GM21529 (cell line): ENCODE measurements around the gene OPA3.
"Not testable (repeated sequence)": the region's sequence is repeated elsewhere in the genome, so short reads cannot be mapped to it uniquely, and the experiment has no call there.

ENCODE experiments used
- ATAC-seq: cut with Tn5 transposase; IDR thresholded peaks from one replicate; pipeline ENCODE4 v1.9.1; 2021; ENCODE audit not compliant: unreplicated experiment

OPA3 gene

GRCh38 chr19:45523642-45524256 lies 60.9 kb downstream of the OPA3 start:
- ATAC-seq, result peak; percentile 75

GRCh38 chr19:45522010-45522941 lies 62.3 kb downstream of the OPA3 start:
- ATAC-seq, result no peak

GRCh38 chr19:45518469-45518826 lies 66.2 kb downstream of the OPA3 start:
- ATAC-seq, result no peak

- ATAC-seq, result no peak
Observed at GRCh38 chr19:45517641-45518468, 66.7 kb downstream of the OPA3 start.

GRCh38 chr19:45517238-45517637 lies 67.4 kb downstream of the OPA3 start:
- ATAC-seq, result no peak

- no peak for ATAC-seq
Observed at GRCh38 chr19:45515807-45516401, 68.7 kb downstream of the OPA3 start.

GRCh38 chr19:45515081-45515624 lies 69.4 kb downstream of the OPA3 start:
- ATAC-seq, result no peak

- no peak for ATAC-seq
Observed at GRCh38 chr19:45514376-45515051, 70.1 kb downstream of the OPA3 start.

GRCh38 chr19:45512881-45513483 lies 71.6 kb downstream of the OPA3 start:
- ATAC-seq, result no peak

- no peak for ATAC-seq
Observed at GRCh38 chr19:45511074-45511473, 73.5 kb downstream of the OPA3 start.

GRCh38 chr19:45510352-45510751 lies 74.2 kb downstream of the OPA3 start:
- ATAC-seq, result not testable (repeated sequence)

GRCh38 chr19:45509692-45510015 lies 74.9 kb downstream of the OPA3 start:
- no peak for ATAC-seq

GRCh38 chr19:45508861-45509691 lies 75.5 kb downstream of the OPA3 start:
- no peak for ATAC-seq

- ATAC-seq, result no peak
Observed at GRCh38 chr19:45508417-45508860, 76.2 kb downstream of the OPA3 start.

- no peak for ATAC-seq
Observed at GRCh38 chr19:45507872-45508416, 76.7 kb downstream of the OPA3 start.

- ATAC-seq, result peak; percentile 43
Observed at GRCh38 chr19:45506989-45507871, 77.4 kb downstream of the OPA3 start, which contains the start of gene VASP. Gene VASP (plus strand): TSS chr19:45507479. CDS start chr19:45507772, 293 bp downstream.

GRCh38 chr19:45506246-45506988 lies 78.2 kb downstream of the OPA3 start:
- ATAC-seq, result peak; percentile 49
